NT2/D1 (cell line): ENCODE data around the gene SMIM24.

Source experiments
- YY1 ChIP-seq: IDR thresholded peaks from 2 replicates; pipeline ENCODE4 v1.6.1; 2011; ENCODE audit not compliant: insufficient read length, insufficient read depth
- ZNF274 ChIP-seq: IDR thresholded peaks from 2 replicates; pipeline ENCODE4 v1.6.1; 2011; ENCODE audit warnings: mild to moderate bottlenecking, low read depth, low read length

DNA sequence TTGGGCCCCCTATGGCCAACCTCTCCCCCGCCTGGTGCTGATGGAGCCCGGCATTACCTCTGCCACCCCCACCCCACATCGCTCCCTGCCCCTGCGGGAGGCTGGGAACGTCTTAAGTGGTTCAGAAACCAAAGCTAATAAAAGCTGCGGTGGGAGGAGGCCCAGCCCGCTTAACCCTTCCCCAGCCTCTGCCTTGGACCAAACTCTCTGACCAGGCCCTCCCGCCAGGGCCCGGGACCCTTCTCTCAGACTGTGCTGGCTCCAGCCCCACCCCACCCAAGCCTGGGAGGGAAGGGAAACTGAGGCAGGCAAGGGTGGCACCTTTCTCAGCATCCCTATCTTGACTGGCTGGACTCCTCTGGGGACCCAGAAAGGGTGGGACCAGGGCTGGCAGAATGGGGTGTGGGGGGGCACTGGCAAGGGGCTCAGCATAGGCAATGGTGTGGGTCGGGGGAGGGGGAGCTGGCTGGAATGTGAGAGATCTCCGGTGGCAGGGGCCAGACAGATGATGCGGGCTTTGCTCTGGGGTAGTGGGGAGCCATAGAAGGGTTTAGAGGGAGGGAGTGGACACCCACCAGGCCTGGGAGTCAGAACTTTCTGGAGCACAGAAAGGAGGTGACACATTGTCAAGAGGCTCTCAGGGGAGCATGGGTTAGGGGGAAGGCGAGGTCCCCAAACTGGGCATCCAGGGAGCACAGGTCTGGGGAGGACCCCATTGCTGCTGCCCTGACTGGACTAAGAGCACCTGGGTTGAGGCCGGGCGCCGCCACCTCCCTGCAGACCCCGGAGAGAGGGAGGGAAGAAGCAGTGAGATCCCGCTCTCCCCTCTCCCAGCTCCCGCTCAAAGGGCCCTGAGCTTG, 21.9 kb downstream of the SMIM24 start:
- TF ChIP-seq ZNF274 (no peak), YY1 (no peak)
